AG04450 (cell line): ENCODE data around the gene GCLC. TPM values are rescaled to one million over a fixed set of nuclear protein-coding genes. Genes with fewer than 3 reads are reported as not detected.

ENCODE experiments used
- CTCF ChIA-PET: fragments of 300-600, 350-600 bp; formaldehyde crosslinking; extraction: SDS; loops from one replicate; lab custom pipeline; 2022; ENCODE audit warnings: antibody characterized with exemption, inconsistent platforms; lab: Charles Lee
- POLR2A ChIA-PET: fragments of 350-600 bp; formaldehyde crosslinking; extraction: SDS; loops from one replicate; lab custom pipeline; 2021; ENCODE audit warnings: antibody characterized with exemption, inconsistent platforms; lab: Yijun Ruan, JAX
- DNase-seq: peaks from one replicate; pipeline ENCODE4 v3.0.0-alpha.2; 2011; ENCODE audit warnings: low read depth, low spot score
- H3K27ac ChIP-seq: one replicate; pipeline ENCODE4 v1.5.1; 2012; ENCODE audit warnings: low read depth, low read length, control low read depth
- H3K27me3 ChIP-seq: one replicate; pipeline ENCODE4 v1.6.0; 2012; ENCODE audit warnings: low read length; ENCODE audit not compliant: control insufficient read depth, insufficient read depth
- H3K4me3 ChIP-seq: 2 replicates; pipeline ENCODE4 v1.5.1; 2011; ENCODE audit warnings: mild to moderate bottlenecking, low read depth, low read length, control low read depth
- H3K9me3 ChIP-seq: 2 replicates; pipeline ENCODE4 v1.5.1; 2012; ENCODE audit warnings: low read length; ENCODE audit not compliant: control insufficient read depth, insufficient read depth
- CTCF ChIP-seq: IDR thresholded peaks from 2 replicates; pipeline ENCODE4 v1.5.1; 2011; ENCODE audit warnings: low read depth, low read length, control low read depth, inconsistent platforms
- polyA plus RNA-seq: library from polyadenylated mRNA; depleted of rRNA; stranded (reverse); fragments of >200 nt; gene quantifications from 2 replicates; pipeline ENCODE4 v1.2.3, GENCODE V29; 2011

Gene GCLC
- polyA plus RNA-seq, 1 experiment = 89.3 TPM

GRCh38 chr6:53582963-53583362 is 38.1 kb upstream of the GCLC start:
- Histone ChIP-seq H3K9me3 (no peaks in the 10 kb centered on the region), H3K4me3 (no peak overlapping the region), H3K27ac (no peak overlapping the region), H3K27me3 (no peaks in the 10 kb centered on the region)
- ChIA-PET POLR2A (no interaction called here), CTCF (interaction anchor here (0.5 to 1.4 kb wide), 2 partner anchors 143 to 214 kb away, joined by 3 to 4 read pairs; no protein-coding TSS in a partner anchor)
- DNase-seq = no peak
- TF ChIP-seq CTCF = no peak

GRCh38 chr6:53581856-53582255 is 37.0 kb upstream of the GCLC start:
- H3K27ac ChIP-seq = no peak overlapping the region
- ChIA-PET POLR2A (interaction anchor here (0.7 kb wide), 1 partner anchor 224 kb away, joined by 3 read pairs; no protein-coding TSS in a partner anchor), CTCF (no interaction called here)
- H3K4me3 ChIP-seq = no peak overlapping the region
- TF ChIP-seq CTCF = no peak
- no peak for DNase-seq
- no peaks in the 10 kb centered on the region for H3K27me3 ChIP-seq
- H3K9me3 ChIP-seq = no peaks in the 10 kb centered on the region

GRCh38 chr6:53581173-53581773 is 36.4 kb upstream of the GCLC start:
- Histone ChIP-seq H3K27ac (peak overlapping the region; percentile 68), H3K27me3 (no peaks in the 10 kb centered on the region), H3K4me3 (no peak overlapping the region), H3K9me3 (no peaks in the 10 kb centered on the region)
- ChIA-PET POLR2A (interaction anchor here (0.7 kb wide), 1 partner anchor 225 kb away, joined by 3 read pairs; no protein-coding TSS in a partner anchor), CTCF (no interaction called here)
- DNase-seq = peak; percentile 15
- TF ChIP-seq CTCF = no peak

GRCh38 chr6:53579338-53579737 is 34.4 kb upstream of the GCLC start:
- no peak overlapping the region for H3K4me3 ChIP-seq
- no peak for DNase-seq
- no peak overlapping the region for H3K27ac ChIP-seq
- H3K9me3 ChIP-seq = no peaks in the 10 kb centered on the region
- no peaks in the 10 kb centered on the region for H3K27me3 ChIP-seq
- TF ChIP-seq CTCF = no peak
- CTCF ChIA-PET = interaction anchor here (0.8 kb wide), 1 partner anchor 86 kb away, joined by 3 read pairs; no protein-coding TSS in a partner anchor
- POLR2A ChIA-PET = no interaction called here

- ChIA-PET POLR2A (no interaction called here), CTCF (no interaction called here)
- Histone ChIP-seq H3K9me3 (no peaks in the 10 kb centered on the region; the same call in 1 of the 2 replicates), H3K4me3 (no peak overlapping the region), H3K27me3 (no peaks in the 10 kb centered on the region), H3K27ac (no peak overlapping the region)
- TF ChIP-seq CTCF = no peak
- no peak for DNase-seq
Observed at GRCh38 chr6:53578371-53578770, 33.5 kb upstream of the GCLC start.
